Neural progenitor cell (in vitro differentiated cells): Measurements from ENCODE around the gene RAD17.

Experiments used
- CTCF ChIP-seq: fragments of 200-600 bp; sonication (generic); IDR thresholded peaks from 2 replicates; pipeline ENCODE4 v1.5.1; 2017; ENCODE audit warnings: antibody characterized with exemption, mild to moderate bottlenecking
- EZH2 ChIP-seq: fragments of 200-600 bp; sonication (generic); IDR thresholded peaks from 2 replicates; pipeline ENCODE4 v1.6.1; 2017; ENCODE audit warnings: antibody characterized with exemption, mild to moderate bottlenecking, moderate library complexity
- EZH2phosphoT487 ChIP-seq: fragments of 200-600 bp; sonication (generic); IDR thresholded peaks from 2 replicates; pipeline ENCODE4 v1.6.1; 2017; ENCODE audit warnings: antibody characterized with exemption

GRCh38 chr5:69444127-69444754 lies 74.6 kb downstream of the RAD17 start:
- no peak for TF ChIP-seq CTCF
- no peak for TF ChIP-seq EZH2
- TF ChIP-seq EZH2phosphoT487: no peak
